ENCODE measurements around the gene XBP1. TPM values are rescaled to one million over a fixed set of nuclear protein-coding genes. Genes with fewer than 3 reads are reported as not detected.
"Not testable (repeated sequence)": the region's sequence is repeated elsewhere in the genome, so short reads cannot be mapped to it uniquely, and the experiment has no call there.

XBP1 gene
- 107 TPM for total RNA-seq

- ATAC-seq, result peak; percentile 96
Observed at GRCh38 chr22:28800308-28801041, at the start of gene XBP1. XBP1 (minus strand) TSS chr22:28800569.

DNA sequence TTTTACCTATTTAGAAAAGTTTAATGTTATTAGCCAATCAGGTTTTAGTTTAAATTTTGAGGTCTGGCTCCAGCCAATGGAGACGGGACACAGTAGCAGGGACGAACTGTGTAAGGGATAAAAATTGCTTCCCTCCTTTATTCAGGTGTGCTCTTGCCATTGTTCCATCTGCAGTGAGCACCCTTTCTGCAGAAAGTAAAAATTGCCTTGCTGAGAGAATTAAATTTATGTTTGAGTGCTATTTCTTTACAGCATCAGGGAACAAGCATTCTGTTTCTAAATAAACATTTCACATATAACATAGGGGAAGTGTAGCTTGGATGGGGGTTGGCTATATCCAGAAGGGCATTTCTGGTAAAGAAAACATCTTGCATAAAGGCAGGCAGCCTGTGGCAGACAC is 46.6 kb upstream of the XBP1 start:
- no peak for ATAC-seq

DNA sequence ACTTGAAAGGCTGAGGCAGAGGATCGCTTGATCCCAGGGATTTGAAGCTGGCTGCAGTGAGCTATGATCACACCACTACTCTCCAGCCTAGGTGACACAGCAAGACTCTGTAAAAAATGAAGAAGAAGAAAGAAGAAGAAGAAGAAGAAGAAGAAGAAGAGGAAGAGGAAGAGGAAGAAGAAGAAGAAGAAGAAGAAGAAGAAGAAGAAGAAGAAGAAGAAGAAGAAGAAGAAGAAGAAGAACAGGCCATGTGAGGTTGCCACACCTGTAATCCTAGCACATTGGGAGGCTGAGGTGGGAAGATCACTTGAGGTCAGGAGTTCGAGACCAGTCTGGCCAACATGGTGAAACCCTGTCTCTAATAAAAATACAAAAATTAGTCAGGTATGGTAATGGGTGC is 43.9 kb upstream of the XBP1 start:
- not testable (repeated sequence) for ATAC-seq

DNA sequence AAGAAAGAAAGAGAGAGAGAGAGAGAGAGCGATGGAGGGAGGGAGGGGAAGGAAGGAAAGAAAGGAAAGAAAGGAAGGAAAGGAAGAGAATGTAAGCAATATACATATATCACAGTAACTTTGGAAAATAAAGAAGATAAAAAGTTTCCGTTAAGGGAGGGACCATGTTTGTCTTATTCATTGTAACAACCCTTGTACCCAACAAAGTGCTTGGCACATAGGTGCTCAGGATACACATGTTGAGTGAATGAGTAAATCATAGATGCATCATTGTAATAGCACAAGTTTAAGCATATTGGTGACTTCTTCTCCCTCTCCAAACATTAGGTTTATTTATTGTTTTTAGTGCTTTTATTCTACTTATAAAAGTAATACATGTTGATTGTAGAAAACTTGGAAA is 43.3 kb upstream of the XBP1 start:
- no peak for ATAC-seq

DNA sequence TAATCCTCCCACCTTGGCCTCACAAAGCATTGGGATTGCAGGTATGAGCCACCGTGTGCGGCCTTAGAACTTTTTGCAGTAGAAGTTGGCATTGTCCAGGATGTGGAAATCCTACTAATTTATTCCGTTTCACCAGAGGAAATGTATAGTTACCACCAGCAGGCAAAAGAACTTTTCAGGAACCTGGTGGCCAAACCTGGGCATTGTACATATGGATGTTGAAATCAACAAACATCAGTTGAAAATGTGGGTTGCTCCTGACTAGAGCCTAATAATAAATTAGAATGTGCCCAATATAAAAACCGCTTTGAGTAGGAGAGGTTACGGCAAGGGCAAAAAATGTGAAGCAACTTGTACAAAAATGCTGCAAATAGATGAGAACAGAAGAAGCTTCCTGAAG is 40.7 kb upstream of the XBP1 start:
- no peak for ATAC-seq

DNA sequence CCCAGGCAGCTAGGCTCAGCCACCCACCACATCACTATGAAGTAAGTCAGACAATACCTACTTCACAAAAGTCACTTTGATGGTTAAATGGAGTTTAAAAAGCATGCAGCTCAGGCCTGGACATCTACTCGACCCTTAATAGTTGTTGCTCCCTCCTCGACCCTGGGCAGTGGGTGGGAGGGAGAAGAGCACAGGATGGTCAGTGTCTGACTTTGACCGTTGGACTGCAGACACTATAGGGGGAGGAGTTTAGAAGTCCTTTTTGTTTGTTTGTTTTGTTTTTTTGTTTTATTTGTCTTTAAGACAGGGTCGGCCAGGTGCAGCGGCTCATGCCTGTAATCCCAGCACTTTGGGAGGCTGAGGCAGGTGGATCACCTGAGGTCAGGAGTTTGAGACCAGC is 38.6 kb upstream of the XBP1 start:
- no peak for ATAC-seq

- no peak for ATAC-seq
Observed at GRCh38 chr22:28837640-28838039, 37.3 kb upstream of the XBP1 start.

DNA sequence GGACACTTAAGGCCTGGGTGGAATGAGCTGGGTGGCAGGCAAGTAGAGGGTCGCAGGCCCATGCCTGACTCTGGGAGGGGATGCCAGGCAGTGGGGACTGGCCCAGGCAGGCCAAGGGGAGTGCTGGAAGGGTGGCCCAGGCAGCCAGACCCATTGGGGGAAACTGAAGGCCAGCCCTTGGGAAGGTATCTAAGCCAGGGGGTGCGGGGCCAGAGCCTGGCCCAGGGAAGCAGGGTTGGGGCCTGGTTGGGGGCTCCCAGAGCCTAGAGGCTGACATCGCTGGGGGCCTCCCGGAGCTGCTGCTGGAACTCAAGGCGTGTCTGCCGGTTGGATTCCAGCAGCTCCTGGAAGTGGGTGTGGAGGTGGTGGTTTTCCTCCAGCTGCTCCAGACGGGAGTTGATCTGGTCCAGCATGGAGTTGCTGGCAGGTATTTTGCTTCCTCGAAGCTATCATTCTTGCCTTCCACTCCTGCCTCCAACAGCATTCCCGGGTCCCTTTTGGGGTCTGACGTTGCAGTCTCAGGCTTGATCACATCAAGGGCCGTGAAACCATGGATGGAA is 35.3 kb upstream of the XBP1 start:
- peak; percentile 24 for ATAC-seq

- no peak for ATAC-seq
Observed at GRCh38 chr22:28833276-28833923, 33.0 kb upstream of the XBP1 start.

DNA sequence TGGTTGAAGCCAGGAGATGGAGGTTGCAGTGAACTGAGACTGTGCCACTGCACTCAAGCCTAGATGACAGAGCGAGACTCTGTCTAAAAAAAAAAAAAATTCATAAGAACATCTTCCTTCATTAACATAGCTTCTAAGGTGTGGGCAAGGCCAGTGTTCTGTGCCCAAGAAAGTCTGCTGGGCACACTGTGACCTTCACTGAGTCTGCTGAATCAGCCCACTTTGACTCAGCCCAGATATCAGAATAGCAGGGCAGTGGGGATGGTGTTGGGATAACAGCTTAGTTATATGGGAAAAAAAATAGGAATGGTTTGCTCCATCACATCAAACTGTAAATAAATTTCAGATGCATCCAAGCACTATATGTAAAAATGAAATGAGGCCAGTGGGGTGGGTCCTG is 32.4 kb upstream of the XBP1 start:
- ATAC-seq, result no peak

DNA sequence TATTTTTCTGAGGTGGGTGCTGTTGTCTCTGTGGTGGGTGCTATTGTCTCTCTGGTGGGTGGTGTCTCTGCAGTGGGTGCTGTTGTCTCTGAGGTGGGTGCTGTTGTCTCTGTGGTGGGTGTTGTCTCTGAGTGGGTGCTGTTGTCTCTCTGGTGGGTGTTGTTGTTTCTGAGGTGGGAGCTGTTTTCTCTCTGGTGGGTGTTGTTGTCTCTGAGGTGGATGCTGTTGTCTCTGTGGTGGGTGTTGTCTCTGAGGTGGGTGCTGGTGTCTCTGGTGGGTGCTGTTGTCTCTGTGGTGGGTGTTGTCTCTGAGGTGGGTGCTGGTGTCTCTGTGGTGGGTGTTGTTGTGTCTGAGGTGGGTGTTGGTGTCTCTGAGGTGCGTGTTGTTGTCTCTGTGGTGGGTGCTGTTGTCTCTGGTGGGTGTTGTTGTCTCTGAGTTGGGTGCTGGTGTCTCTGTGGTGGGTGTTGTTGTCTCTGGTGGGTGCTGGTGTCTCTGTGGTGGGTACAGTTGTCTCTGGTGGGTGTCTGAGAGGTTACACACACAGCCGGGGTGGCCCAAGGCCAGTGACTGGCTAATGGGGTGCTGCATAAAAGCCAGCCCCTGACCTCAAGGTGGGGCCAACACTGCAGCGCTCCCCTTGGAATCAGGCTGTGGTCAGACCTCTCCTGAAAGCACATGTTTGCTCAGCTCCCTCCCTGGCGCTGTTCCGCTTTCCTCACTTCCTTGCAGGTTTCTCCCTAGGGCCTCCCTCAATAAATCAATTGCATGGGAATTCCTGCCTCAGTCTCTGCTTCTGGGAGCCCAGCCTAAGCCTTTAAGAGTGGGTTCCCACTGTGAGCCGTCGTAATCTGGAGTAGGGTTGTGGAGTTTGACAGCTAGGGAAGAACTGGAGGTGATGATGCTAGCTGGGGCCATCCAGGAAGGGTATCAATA is 31.0 kb upstream of the XBP1 start:
- ATAC-seq, result no peak

DNA sequence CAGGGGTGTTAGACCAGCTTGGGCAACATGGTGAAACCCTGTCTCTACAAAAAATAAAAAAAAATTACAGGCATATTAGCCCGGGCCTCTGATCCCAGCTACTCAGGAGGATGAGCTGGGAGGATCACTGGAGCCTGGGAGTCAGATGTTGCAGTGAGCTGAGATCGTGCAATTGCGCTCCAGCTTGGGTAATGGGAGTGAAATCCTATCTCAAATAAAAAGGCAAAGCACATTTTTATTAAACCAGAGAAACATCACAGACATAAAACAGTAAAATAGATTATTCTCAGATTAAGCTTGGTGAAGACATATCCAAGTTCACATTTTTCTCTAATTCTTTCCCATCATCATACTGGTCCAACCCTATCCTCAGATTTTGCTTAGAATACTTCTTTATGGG is 30.1 kb upstream of the XBP1 start:
- ATAC-seq, result no peak

GRCh38 chr22:28829358-28830181 is 29.2 kb upstream of the XBP1 start:
- ATAC-seq, result peak; percentile 86

- ATAC-seq, result no peak
Observed at GRCh38 chr22:28826921-28827320, 26.6 kb upstream of the XBP1 start.

GRCh38 chr22:28826430-28826829 is 26.1 kb upstream of the XBP1 start:
- not testable (repeated sequence) for ATAC-seq

GRCh38 chr22:28824455-28824854 is 24.1 kb upstream of the XBP1 start:
- ATAC-seq, result not testable (repeated sequence)

- ATAC-seq, result peak; percentile 29
Observed at GRCh38 chr22:28822930-28823551, 22.7 kb upstream of the XBP1 start.

- ATAC-seq, result no peak
Observed at GRCh38 chr22:28821452-28821851, 21.1 kb upstream of the XBP1 start.

DNA sequence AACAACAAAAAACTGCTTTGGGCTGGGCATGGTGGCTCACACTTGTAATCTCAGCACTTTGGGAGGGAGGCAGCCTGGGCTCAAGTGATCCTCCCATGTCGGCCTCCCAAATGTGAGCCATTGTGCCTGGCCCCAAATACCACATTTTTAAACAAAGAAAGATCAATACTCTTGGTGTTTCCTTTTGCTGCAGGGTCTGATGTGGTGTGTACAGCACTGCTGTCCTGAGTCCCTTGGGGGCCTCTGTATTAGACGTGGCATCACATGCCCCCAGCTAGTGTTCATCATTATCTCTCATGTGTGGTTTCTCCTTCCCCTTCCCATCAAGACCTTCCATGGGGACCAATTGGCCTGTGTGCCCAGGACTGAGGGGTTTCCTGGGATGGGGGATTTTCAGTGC is 20.5 kb upstream of the XBP1 start:
- ATAC-seq, result no peak

GRCh38 chr22:28819253-28820096 is 19.1 kb upstream of the XBP1 start:
- ATAC-seq, result no peak
